Ecto neural progenitor cell (in vitro differentiated cells): ENCODE data around the gene DYNC2LI1.

ENCODE experiments used
- DNase-seq: peaks from one replicate; pipeline ENCODE4 v3.0.0-alpha.2; 2018; ENCODE audit warnings: low spot score

Gene DYNC2LI1

DNA sequence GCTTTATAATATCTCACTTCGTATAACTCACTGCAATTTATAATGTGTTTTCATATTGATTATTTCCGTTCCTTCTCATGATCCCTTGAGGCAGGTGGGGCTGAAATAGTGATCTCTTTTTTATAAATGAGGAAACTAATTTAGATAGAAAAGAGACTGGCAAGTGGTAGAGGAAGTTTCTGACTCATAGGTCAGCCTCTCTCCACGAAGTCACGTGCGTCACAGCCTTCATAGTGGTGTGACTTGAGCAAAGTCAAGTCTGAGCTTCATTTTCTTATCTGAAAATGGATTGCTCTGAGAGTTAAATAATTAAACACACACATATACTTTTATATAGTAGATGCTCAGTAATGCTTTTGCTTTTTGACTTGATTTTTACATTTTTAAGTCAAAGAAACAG lies 44.9 kb downstream of the DYNC2LI1 start:
- no peak for DNase-seq

DNA sequence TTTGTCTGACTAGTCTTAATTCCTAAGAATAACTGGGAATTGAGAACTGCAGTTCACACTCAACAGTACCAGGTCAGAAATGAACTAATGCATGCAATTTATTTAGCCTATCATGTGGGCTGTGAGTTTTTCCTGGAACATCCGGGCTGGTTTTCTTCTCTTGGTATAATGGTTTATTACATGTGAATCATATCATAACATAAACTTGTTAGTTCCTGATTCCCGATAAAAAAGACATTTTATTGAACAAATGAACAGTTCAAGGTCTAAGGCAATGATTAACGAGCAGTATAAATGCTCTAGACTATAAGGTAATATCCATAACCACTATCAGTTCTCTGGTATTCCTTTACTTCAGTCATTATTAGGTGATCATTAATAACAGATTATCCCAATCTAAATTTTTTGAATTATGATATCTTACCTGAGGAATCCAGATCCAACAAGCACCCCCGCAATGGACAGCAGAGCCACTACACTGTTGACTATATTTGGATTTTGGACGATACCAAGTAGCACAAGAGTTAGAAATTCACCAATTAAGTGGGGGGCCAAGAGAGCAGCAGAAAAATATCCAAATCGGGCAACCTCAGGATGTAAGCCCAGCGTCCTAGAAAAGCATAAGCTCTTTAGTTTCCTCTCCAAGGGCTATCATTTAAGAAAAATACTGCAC lies 45.8 kb downstream of the DYNC2LI1 start:
- DNase-seq = no peak

DNA sequence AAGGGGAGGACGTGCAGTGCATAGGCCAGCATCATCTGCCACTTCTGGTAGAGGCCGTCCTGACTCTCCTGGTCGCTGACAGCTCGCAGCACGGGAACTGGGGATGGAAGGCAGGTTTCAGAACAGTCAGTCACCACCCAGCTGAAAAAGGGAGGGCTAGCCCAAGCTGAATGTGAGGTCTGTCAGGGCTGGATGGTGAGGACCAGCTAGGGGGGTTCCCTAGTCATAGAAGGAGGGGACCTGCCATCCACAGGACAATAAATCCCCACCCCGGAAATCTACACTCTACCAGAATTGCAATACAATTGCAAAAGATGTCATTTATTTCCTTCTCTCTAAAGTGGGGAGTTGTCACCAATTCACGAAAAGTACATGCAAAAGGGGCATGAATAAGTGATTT lies 49.0 kb downstream of the DYNC2LI1 start:
- no peak for DNase-seq

DNA sequence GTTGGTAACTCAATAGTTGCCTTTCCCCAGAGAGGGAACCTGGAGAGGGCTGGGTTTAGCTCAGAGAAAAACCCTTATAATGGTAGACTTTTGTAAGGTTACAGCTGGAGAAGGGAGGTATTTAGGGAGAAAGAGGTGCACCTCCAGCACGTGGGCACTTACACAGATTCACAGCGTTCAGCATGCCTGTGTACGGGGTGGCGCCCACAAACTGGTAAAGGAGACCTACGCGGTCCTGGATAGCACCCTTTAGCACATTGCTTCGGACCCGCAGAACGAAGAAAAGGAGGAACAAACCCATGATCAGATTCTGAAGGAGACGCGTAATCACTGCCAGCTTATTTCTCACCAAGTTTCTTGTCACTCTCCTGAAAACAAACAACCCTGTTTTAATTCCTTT lies 49.9 kb downstream of the DYNC2LI1 start:
- no peak for DNase-seq

DNA sequence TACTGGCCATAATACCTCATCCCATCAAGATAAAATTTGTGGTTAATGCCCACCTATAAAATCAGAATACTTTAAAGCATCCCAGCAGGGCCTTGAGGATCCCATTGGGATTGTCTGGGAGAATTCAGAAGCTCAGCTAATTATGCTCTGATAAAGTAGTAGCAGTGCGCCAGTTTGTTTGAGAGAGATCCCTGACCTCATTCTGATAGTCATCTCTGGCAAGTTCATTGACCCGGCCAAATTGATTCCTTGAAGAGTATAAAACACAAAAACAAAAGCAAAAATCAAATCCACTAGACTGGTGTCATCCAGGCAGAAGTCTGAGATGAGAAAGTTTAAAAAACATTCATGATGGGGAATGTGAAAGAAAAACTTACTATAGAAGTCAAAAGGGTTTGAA lies 50.7 kb downstream of the DYNC2LI1 start:
- no peak for DNase-seq

DNA sequence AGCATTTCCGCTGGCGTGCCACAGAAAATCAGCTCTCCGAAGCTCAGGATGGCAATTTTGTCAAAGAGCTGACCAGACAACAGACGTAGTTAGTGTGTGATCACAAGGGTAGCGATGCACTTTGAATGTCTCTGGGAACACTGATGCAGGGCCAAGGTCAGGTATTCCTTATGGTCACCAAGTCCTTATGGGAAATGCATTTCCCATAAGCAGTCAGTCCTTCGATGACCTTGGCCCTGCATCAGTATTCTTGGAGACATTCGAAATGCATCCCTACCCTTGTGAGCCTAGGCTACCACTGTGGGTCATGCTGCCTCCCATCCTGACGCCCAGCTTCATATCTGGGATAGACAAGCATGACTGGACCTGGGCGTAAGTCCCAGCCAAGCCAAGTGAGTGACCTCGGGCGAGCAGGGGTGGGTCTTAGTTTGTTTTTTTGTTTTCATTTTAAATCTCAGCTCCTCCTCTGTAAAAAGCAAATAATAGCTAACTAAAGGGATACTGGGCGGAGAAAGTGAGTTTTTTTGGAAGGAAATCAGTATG lies 51.2 kb downstream of the DYNC2LI1 start:
- DNase-seq = no peak

DNA sequence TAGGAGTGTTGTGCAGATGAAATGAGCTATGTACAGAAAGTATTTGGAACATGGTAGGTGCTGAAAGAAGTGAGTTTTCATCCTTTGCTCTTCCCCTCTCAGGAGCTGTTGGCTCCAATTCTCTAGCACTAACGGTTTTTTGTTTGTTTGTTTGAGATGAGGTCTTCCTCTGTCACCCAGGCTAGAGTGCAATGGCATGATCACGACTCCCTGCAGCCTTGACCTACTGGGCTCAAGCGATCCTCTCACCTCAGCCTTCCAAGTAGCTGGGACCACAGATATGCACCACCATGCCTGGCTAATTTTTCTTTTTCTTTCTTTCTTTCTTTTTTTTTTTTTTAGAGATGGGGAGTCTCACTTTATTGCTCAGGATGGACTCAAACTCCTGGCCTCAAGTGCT lies 52.0 kb downstream of the DYNC2LI1 start:
- no peak for DNase-seq

DNA sequence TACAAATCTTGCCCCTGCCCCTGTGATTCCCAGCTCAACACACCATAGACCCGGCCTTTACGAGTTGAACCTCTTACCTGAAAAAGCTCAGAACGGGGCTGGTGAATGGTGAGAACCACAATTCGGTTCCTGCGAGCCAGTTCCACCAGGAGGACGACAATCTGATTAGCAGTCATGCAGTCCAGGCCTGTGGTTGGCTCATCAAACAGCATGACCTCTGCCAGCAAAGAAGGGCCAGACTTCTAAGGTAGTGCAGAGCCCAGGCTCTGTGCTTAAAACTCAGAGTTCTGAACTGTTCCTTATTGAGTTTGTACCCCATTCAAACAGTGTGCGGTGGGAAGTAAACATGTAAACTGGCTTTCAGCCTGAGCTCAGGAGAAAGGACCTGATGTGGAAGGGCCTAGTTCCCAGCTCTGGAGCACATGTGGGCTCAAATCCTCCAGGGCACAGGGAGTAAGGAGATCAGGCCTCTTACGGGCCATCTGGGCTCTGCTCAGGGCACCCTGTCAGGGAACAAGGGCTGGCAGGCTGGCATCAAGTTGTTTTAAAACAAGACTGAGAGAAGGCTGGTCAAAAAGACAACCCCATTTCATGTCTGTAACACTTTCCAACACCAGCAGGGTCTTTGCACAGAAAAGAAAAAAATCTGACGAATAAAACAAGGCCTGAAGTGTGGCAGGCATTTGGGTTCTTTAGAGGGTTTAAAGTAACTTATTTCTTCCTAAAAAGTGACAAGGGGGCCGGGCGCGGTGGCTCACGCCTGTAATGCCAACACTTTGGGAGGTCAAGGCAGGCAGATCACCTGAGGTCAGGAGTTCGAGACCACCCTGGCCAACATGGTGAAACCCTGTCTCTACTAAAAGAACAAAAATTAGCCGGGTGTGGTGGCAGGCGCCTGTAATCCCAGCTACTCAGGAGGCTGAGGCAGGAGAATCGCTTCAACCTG lies 52.7 kb downstream of the DYNC2LI1 start:
- no peak for DNase-seq

DNA sequence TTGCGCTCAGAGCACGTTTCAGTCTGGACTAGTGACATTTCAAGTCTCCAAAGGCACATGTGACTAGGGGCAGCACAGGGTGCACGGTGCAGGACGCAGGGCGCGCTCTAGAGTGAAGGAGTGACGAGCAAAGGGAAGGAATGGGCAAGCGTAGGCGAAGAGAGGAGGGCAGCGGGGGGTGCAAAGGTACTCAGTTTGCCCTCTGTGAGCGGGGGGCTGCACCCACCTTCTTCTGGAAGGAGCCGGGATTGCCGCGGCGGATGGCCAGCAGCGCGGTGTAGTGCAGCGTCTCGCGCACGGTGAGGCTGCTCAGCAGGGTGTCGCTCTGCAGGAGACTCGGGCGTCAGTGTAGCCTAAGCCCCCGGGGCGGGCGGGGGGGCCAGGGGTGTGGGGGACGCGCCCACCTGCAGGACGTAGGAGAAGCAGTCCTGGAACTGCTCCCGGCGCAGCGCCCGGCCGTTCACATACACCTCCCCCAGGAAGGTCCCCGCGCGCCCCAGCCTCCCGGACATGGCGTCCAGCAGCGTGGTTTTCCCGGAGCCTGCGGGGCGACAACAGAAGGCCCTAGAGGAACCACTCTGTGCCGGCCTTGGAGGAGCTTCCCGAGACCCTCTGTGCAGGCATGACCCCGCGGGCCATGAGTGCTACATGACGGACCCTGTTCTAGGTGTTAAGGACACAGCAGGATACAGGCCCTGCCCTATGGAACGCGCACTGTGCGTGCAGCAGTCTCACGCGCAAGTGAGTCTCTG lies 57.9 kb downstream of the DYNC2LI1 start:
- no peak for DNase-seq

DNA sequence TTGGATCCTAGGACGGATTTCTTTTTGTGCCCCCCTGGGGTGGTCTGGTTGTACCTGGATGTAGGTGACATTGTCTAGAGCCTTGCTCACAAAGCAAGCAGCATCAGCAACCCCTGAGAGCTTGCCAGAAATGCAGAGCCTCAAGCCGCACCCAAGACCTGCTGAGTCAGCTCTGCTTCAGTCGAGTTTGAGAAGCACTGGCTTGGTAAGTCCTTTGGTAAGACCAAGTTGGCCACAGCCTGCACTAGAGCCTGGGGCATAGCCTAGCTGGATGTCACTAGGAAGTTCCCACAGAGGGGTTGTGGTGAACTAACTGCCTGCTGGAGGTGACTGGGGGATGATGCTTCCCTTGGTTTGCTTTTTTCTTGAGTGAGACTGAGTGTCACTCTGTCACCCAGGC lies 58.6 kb downstream of the DYNC2LI1 start:
- no peak for DNase-seq

DNA sequence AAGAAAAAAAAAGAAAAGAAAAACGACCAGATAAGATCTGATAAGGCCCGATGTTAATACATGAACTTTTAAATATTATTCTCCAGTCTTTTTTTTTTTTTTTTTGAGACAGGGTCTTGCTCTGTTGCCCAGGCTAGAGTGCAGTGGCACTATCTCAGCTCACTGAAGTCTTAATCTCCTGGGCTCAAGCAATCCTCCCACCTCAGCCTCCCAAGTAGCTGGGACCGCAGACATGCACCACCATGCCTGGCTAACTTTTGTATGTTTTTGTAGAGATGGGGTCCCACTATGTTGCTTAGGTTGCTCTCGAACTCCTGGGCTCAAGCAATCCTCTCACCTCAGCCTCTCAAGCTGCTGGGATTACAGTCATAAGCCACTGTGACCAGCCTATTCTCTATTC lies 63.2 kb downstream of the DYNC2LI1 start:
- DNase-seq = no peak

DNA sequence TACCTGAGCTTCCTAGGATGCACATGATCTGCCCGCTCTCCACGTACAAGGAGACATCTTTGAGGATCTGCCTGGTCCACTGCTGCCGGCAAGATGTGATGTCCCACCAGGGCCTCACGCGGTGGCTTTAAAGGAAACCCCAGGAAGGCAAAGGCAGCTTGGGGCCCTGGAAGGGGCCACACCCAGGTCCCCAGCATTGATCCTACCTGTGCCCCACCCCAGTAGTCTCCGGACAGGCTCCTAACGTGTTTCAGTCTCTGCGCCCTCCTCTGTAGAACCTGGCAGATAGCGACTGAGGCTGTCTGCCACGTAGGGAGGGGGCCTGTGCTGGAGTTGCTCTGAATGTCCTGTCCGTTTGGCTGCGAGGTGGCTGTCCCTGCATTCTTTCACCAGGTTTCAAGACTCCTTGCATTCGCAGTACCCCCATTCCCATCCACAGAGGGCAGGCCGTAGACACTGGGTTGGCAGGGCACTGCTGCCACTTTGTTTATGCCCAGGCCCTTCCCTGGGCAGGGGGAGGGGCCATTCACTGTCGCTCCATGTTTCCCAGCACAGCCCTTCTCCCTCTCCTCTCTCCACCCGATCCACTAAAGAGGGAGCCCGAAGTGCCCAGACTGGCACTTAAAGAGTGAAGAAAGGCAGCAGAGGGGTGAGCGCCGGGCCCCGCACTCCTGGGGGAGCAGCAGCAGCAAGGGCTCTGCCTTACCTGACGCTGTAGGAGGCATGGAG lies 64.2 kb downstream of the DYNC2LI1 start:
- DNase-seq = no peak

DNA sequence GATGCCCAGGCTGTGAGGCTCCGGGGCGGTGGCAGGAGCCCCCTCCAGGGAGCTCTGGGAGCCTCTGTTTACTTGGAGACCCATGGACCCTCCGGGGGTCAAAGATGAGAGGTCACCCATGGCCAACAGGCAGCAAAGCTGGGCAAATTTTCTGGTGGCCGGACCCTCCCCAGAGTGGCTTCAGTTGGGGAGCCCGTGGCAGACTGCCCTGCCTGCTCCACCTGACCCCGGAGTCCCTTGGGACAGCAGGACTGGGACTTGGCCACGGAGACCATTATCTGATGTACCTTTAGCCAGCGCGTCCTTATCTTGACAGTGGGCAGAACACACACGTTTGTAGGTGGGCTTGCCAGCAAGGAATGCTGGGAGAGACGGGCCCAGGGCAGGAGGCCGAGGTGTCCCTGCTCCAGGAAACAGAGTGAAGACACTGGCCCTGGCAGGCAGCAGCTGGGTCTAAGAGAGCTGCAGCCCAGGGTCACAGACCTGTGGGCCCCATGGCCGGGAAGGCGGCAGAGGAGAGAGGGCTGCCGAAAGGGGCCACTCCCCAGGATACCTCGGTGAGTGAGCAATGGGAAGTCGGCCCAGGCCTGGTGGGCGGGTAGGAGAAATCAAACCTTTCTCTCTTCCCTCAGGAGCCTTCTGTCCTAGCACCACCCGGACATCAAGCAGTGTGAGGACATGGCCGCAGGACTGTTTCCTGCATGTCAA lies 64.9 kb downstream of the DYNC2LI1 start, which contains the start of the genes ABCG5 and ABCG8:
ABCG5 (minus strand) TSS at position 280 of the 708 bp plus-strand sequence; CDS start at position 120, 160 bp downstream.
ABCG8 (plus strand) TSS at position 412 of the 708 bp plus-strand sequence; CDS start at position 495, 83 bp downstream.
- DNase-seq = no peak

DNA sequence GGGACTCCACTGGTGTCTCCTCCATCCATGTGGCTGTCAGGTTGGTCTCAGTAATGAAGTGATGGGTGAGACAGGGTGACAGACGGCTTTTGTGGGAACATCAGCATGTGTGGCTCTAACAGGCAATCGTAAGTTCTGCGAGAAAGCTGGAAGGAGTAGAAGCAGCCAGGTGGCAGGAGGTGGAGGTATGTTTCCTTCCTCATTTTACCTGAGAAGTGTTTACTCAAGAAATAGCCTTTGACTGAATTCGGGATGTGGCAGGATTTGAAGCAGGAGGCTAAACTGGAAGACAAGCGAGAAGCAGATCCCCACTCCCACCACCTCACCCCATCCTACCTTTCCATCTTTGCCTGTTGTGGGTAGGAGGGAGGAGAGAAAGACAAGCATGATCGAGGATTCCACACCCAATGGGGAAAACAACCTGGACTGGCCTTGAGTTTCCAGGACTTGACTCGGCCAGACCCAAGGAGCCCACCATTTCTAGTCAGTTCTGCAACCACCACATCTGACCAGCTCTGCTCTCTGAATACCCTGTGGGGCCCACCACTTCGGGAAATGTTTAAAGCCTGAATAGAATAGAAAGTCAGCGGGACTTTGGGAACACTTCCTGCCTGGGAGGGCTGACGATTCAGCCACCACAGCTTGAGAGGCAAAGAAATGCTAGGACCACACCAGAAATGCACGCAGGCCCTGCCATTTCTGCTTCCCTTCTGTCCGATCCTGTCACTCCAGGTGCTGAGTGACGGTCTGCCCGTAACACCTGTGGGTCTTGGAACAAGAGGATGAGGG lies 66.1 kb downstream of the DYNC2LI1 start:
- no peak for DNase-seq

DNA sequence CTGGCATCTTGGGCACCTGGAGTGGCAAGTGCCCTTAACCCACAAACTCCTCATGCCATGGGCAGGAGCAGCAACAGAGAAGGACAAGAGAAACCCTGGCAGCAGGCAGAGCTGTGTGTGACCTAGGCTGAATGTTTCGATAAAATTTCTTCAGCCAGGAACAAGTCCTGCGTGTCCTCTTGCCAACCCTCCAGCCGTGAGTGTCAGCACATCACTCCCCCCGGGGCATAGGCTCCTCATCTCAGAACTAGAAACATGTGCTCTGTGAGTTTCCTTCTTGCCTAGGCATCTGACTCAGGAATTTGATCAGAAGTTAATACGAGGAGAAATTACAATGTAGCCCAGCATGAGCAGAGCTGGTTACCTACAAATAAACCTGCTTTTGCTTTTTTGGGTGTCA lies 67.1 kb downstream of the DYNC2LI1 start:
- no peak for DNase-seq

DNA sequence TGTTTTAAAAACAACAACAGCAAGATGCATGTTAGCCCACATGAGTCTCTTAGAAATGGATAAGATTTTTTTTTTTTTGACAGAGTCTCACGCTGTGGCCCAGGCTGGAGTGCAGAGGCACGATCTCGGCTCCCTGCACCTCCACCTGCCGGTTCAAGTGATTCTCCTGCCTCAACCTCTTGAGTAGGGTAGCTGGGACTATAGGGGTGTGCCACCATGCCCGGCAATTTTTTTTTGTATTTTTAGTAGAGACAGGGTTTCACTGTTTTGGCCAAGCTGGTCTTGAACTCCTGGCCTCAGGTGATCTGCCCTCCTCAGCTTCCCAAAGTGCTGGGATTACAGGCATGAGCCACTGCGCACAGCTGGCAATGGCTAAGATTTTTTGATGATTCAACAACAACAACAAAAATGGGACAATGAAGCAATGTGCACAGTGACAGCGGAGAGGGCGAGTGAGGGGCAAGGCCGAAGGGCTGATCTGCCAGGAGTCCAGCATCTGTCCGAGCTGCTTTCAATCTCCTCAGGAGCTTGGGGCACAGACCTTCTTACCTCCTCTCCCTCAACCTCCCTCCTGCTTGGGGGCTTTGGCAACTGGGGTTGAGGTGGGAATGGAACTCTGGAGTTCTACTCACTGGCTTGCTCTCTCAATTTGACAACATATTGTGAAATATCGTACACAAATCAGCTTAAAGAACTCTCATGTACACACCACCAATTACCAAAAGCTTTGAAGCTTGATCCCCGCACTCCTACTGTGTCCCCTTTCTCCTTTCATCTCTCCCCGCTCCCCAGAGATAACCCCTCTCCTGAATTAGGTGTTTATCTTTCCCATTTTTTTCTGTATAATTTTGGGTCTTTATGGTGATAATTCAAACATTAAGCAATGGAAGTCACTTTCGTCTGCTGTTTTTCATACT lies 68.4 kb downstream of the DYNC2LI1 start:
- DNase-seq = no peak

DNA sequence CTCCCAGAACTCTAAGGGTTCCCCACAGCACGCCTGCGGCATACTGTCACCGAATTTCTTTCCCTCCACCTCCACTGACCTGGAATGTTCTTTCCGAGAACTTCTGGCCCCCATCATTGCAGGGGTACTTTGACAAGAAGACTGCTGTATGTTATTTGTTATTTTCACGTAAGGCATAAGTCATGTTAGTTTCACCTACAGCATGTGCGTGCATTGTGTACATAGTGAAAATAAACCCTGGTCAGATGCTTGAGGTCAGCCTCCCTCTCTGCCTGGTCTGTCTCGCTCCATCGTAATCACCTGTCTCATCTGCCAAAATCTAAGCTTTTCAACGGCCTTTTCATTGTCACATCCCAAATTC lies 69.0 kb downstream of the DYNC2LI1 start:
- DNase-seq = no peak

DNA sequence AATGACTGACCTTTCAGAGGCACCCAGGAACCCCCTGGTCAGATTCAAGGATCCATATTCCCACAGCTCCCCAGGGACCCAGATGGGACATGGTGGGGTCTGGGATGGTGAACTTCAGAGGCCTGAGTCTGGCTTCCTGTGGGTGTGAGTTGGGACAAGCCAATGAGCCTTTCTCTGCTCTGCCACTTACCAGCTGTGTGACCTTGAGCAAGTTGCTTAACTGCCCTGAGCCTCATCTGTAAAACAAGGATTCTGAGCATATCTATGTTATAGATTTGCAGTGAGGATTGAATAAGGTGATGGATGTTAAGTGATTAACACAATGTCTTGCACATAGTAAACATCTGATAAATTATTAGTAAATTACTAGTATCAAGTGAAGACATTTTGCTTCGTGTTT lies 71.3 kb downstream of the DYNC2LI1 start:
- no peak for DNase-seq
